Panc1 (cell line): ENCODE results near the gene PLB1. TPM values are rescaled to one million over a fixed set of nuclear protein-coding genes. Genes with fewer than 3 reads are reported as not detected.

Source experiments
- ATAC-seq: fragments of 200-7000 bp; cut with Tn5 transposase; 2 replicates; pipeline ENCODE4 v1.9.1; 2020; ENCODE audit warnings: mild to moderate bottlenecking, moderate library complexity
- BruUV-seq: library from RNA; stranded (reverse); fragments of 400-500 nt; replicated peaks from 2 replicates; lab custom pipeline; 2021; lab: Mats Ljungman, UMichigan
- CTCF ChIA-PET: fragments of 300-600 bp; sonication (Branson Sonifier 250); formaldehyde crosslinking; loops from one replicate; lab custom pipeline; 2022; ENCODE audit warnings: antibody characterized with exemption; lab: Charles Lee
- POLR2A ChIA-PET: fragments of 300-600 bp; sonication (Branson Sonifier 250); formaldehyde crosslinking; loops from one replicate; lab custom pipeline; 2022; ENCODE audit warnings: antibody characterized with exemption; lab: Charles Lee
- DNase-seq: peaks from one replicate; pipeline ENCODE4 v3.0.0-alpha.2; 2010; ENCODE audit warnings: low read depth, low spot score
- H3K27ac ChIP-seq: 2 replicates; pipeline ENCODE4 v1.5.1; 2011; ENCODE audit warnings: mild to moderate bottlenecking, low read length, inconsistent platforms
- H3K27me3 ChIP-seq: fragments of 200-500 bp; sonication (Bioruptor generic); 2 replicates; pipeline ENCODE4 v1.6.0; 2014; ENCODE audit warnings: low read length, inconsistent platforms; ENCODE audit not compliant: control insufficient read depth, insufficient read depth
- H3K36me3 ChIP-seq: fragments of 200-500 bp; sonication (Bioruptor generic); 2 replicates; pipeline ENCODE4 v1.5.1; 2014; ENCODE audit warnings: inconsistent platforms, mild to moderate bottlenecking, low read length, moderate library complexity; ENCODE audit not compliant: control insufficient read depth, insufficient read depth
- H3K4me1 ChIP-seq: 2 replicates; pipeline ENCODE4 v1.5.1; 2011; ENCODE audit warnings: inconsistent platforms, mild to moderate bottlenecking, low read length, moderate library complexity; ENCODE audit not compliant: control insufficient read depth, insufficient read depth
- H3K4me3 ChIP-seq, 2 experiments: 2 replicates each; pipeline ENCODE4 v1.5.1; 2011 to 2012; ENCODE audit warnings: low read depth in 2 of 2, low read length in 2 of 2, mild to moderate bottlenecking in 2 of 2, inconsistent platforms in 1 of 2, moderate library complexity in 1 of 2
- H3K9me3 ChIP-seq: fragments of 200-500 bp; sonication (Bioruptor generic); 2 replicates; pipeline ENCODE4 v1.5.1; 2014; ENCODE audit warnings: low read depth, mild to moderate bottlenecking, inconsistent platforms, low read length, moderate library complexity; ENCODE audit not compliant: control insufficient read depth, insufficient read depth
- CTCF ChIP-seq: fragments of 450-650 bp; IDR thresholded peaks from 2 replicates; pipeline ENCODE4 v1.5.1; 2017; ENCODE audit warnings: mild to moderate bottlenecking
- POLR2AphosphoS5 ChIP-seq: IDR thresholded peaks from 2 replicates; pipeline ENCODE4 v1.6.1; 2012; ENCODE audit warnings: mild to moderate bottlenecking, low read depth, low read length, moderate library complexity
- REST ChIP-seq, 2 experiments: IDR thresholded peaks; 2 replicates each; pipeline ENCODE4 v1.6.1; 2011 to 2012; ENCODE audit warnings: low read depth in 2 of 2, control low read depth in 1 of 2, low read length in 1 of 2, mild to moderate bottlenecking in 1 of 2, moderate library complexity in 1 of 2; ENCODE audit not compliant: insufficient read depth in 1 of 2
- SIN3A ChIP-seq: IDR thresholded peaks from 2 replicates; pipeline ENCODE4 v1.6.1; 2012; ENCODE audit warnings: low read depth, mild to moderate bottlenecking, low read length, moderate library complexity, borderline replicate concordance; ENCODE audit not compliant: insufficient read depth
- TCF7L2 ChIP-seq: IDR thresholded peaks from 2 replicates; pipeline ENCODE4 v1.6.1; 2011; ENCODE audit warnings: mild to moderate bottlenecking, low read depth, low read length, inconsistent platforms
- in situ Hi-C: cut with HindIII; loops from 2 replicates; pipeline ENCODE4 v1.10.0; 2016; ENCODE audit warnings: low sequenced_read_pairs, low pct_unique_long_range_greater_than_20kb
- intact Hi-C: fragments of 100-400 bp; cut with micrococcal nuclease; formaldehyde crosslinking; loops from one replicate; pipeline ENCODE4 v1.10.0; 2022; ENCODE audit not compliant: unreplicated experiment
- total RNA-seq: library from RNA; stranded (reverse); gene quantifications from one replicate; pipeline ENCODE4 v1.2.1, GENCODE V29; 2021; ENCODE audit not compliant: unreplicated experiment

The PLB1 gene
- total RNA-seq, 1 experiment from 2014 or later, result 0.80 TPM

- H3K4me3 ChIP-seq, result no peak overlapping the region
- in situ Hi-C loops (no loop called here), intact Hi-C loops (no loop called here)
- CTCF ChIA-PET, result no interaction called here
- ATAC-seq (no peak), DNase-seq (no peak)
- no peaks in the 10 kb centered on the region for H3K4me1 ChIP-seq
- no peaks in the 10 kb centered on the region for H3K9me3 ChIP-seq
- BruUV-seq, result no TSS peak
- no peak overlapping the region for H3K27ac ChIP-seq
- POLR2A ChIA-PET, result no interaction called here
- no peaks in the 10 kb centered on the region for H3K36me3 ChIP-seq
- H3K27me3 ChIP-seq, result no peaks in the 10 kb centered on the region
- TF ChIP-seq CTCF (no peak), REST (IDR thresholded peaks at IDR 0.05; ENCODE audit: insufficient read depth in 1 of 2, low read depth in 2 of 2, low read length in 1 of 2) (no peak), POLR2AphosphoS5 (no peak), SIN3A (no peak), TCF7L2 (no peak)
Measured at GRCh38 chr2:28480403-28481049, 15.3 kb upstream of the PLB1 start.

GRCh38 chr2:28481905-28482304, 14.0 kb upstream of the PLB1 start:
- no TSS peak for BruUV-seq
- Histone ChIP-seq H3K4me1 (no peaks in the 10 kb centered on the region), H3K27me3 (no peaks in the 10 kb centered on the region), H3K9me3 (no peaks in the 10 kb centered on the region), H3K27ac (no peak overlapping the region), H3K4me3 (no peak overlapping the region), H3K36me3 (no peaks in the 10 kb centered on the region)
- in situ Hi-C loops, result no loop called here
- no peak for DNase-seq
- intact Hi-C loops, result no loop called here
- POLR2A ChIA-PET, result no interaction called here
- CTCF ChIA-PET, result no interaction called here
- no peak for ATAC-seq
- TF ChIP-seq SIN3A (no peak), CTCF (no peak), REST (IDR thresholded peaks at IDR 0.05; ENCODE audit: insufficient read depth in 1 of 2, low read depth in 2 of 2, low read length in 1 of 2) (no peak), TCF7L2 (no peak), POLR2AphosphoS5 (no peak)
